Peyer's patch (tissue), 4 donors: Measurements from ENCODE around the gene SORCS3. TPM values are rescaled to one million over a fixed set of nuclear protein-coding genes. Genes with fewer than 3 reads are reported as not detected.

ENCODE experiments used
- DNase-seq, 3 donors: peaks; one replicate each; pipeline ENCODE4 v3.0.0-alpha.2; 2017 to 2019
- H3K27ac ChIP-seq, 4 donors: fragments of 200-600 bp; sonication (generic); one replicate each; pipeline ENCODE4 v1.5.1; 2016 to 2019
- H3K27me3 ChIP-seq, 2 donors: fragments of 200-600 bp; sonication (generic); one replicate each; pipeline ENCODE4 v1.5.1; 2019
- H3K36me3 ChIP-seq, 3 donors: fragments of 200-600 bp; sonication (generic); one replicate each; pipeline ENCODE4 v1.5.1; 2016 to 2019
- H3K4me1 ChIP-seq, 4 donors: fragments of 200-600 bp; sonication (generic); one replicate each; pipeline ENCODE4 v1.5.1; 2016 to 2019
- H3K4me3 ChIP-seq, 4 donors: fragments of 200-600 bp; sonication (generic); 1 replicate in 3 of 4; 2 replicates in 1 of 4; pipeline ENCODE4 v1.5.1; 2016 to 2019; ENCODE audit warnings: mild to moderate bottlenecking in 1 of 4
- H3K9me3 ChIP-seq, 4 donors: fragments of 200-600 bp; sonication (generic); one replicate each; pipeline ENCODE4 v1.5.1; 2016 to 2019; ENCODE audit warnings: mild to moderate bottlenecking in 1 of 4
- CTCF ChIP-seq, 6 experiments: fragments of 450-650 bp in 4 of 6; fragments of 200-600 bp in 2 of 6; sonication (generic) in 1 of 6; IDR thresholded peaks; one replicate each; pipeline ENCODE4 v1.5.1; 2017 to 2019; ENCODE audit warnings: antibody characterized with exemption in 6 of 6, mild to moderate bottlenecking in 3 of 6, moderate library complexity in 1 of 6
- POLR2A ChIP-seq, 2 donors: fragments of 450-650 bp; IDR thresholded peaks; one replicate each; pipeline ENCODE4 v1.5.1; 2017; ENCODE audit warnings: antibody characterized with exemption in 2 of 2, mild to moderate bottlenecking in 2 of 2, moderate library complexity in 2 of 2
- total RNA-seq, 4 donors: library from RNA; depleted of rRNA; stranded (reverse); fragments of >200 nt; gene quantifications; one replicate each; pipeline ENCODE4 v1.1.0, GENCODE V29; 2016

Gene SORCS3
- total RNA-seq, 4 donors from 2014 or later, result 0.27 to 0.66 TPM; not detected in 2

GRCh38 chr10:105171945-105172344, 530.9 kb downstream of the SORCS3 start:
- TF ChIP-seq CTCF (IDR thresholded peaks at IDR 0.05) (no peak), POLR2A (IDR thresholded peaks at IDR 0.05) (no peak)
- DNase-seq, result no peak
- no peak overlapping the region for H3K4me3 ChIP-seq

GRCh38 chr10:105181626-105182025, 540.5 kb downstream of the SORCS3 start:
- Histone ChIP-seq H3K4me1 (no peaks in the 10 kb centered on the region), H3K27ac (no peak overlapping the region), H3K36me3 (no peaks in the 10 kb centered on the region), H3K4me3 (no peak overlapping the region), H3K27me3 (no peaks in the 10 kb centered on the region), H3K9me3 (no peaks in the 10 kb centered on the region)
- TF ChIP-seq CTCF (IDR thresholded peaks at IDR 0.05) (no peak), POLR2A (IDR thresholded peaks at IDR 0.05) (no peak)
- DNase-seq, result no peak

More at GRCh38 chr10:105171945-105172344, 530.9 kb downstream of the SORCS3 start:
- Histone ChIP-seq H3K27ac (no peak overlapping the region), H3K27me3 (no peaks in the 10 kb centered on the region), H3K4me1 (no peaks in the 10 kb centered on the region), H3K9me3 (no peaks in the 10 kb centered on the region), H3K36me3 (no peaks in the 10 kb centered on the region)

GRCh38 chr10:105183536-105183935, 542.4 kb downstream of the SORCS3 start:
- TF ChIP-seq POLR2A (IDR thresholded peaks at IDR 0.05), result no peak
- no peak for TF ChIP-seq CTCF (IDR thresholded peaks at IDR 0.05)
- no peak overlapping the region for H3K4me3 ChIP-seq
- no peaks in the 10 kb centered on the region for H3K9me3 ChIP-seq
- DNase-seq, result no peak
- no peaks in the 10 kb centered on the region for H3K27me3 ChIP-seq
- no peaks in the 10 kb centered on the region for H3K36me3 ChIP-seq
- no peak overlapping the region for H3K27ac ChIP-seq
- no peaks in the 10 kb centered on the region for H3K4me1 ChIP-seq

GRCh38 chr10:105185161-105185560, 544.1 kb downstream of the SORCS3 start:
- H3K9me3 ChIP-seq, result no peaks in the 10 kb centered on the region
- H3K27me3 ChIP-seq, result no peaks in the 10 kb centered on the region
- TF ChIP-seq CTCF (IDR thresholded peaks at IDR 0.05), result no peak
- TF ChIP-seq POLR2A (IDR thresholded peaks at IDR 0.05), result no peak
- H3K36me3 ChIP-seq, result no peaks in the 10 kb centered on the region
- no peak overlapping the region for H3K4me3 ChIP-seq
- H3K4me1 ChIP-seq, result no peaks in the 10 kb centered on the region
- no peak for DNase-seq
- no peak overlapping the region for H3K27ac ChIP-seq

- no peaks in the 10 kb centered on the region for H3K4me1 ChIP-seq
- no peak for TF ChIP-seq POLR2A (IDR thresholded peaks at IDR 0.05)
- TF ChIP-seq CTCF (IDR thresholded peaks at IDR 0.05), result no peak
- H3K27ac ChIP-seq, result no peak overlapping the region
Observed at GRCh38 chr10:105187243-105187642, 546.2 kb downstream of the SORCS3 start.

More at GRCh38 chr10:105187243-105187642, 546.2 kb downstream of the SORCS3 start:
- DNase-seq, result no peak
- H3K4me3 ChIP-seq, result no peak overlapping the region
- H3K36me3 ChIP-seq, result no peaks in the 10 kb centered on the region
- H3K9me3 ChIP-seq, result no peaks in the 10 kb centered on the region
- no peaks in the 10 kb centered on the region for H3K27me3 ChIP-seq
